PFSK-1 (cell line): ENCODE results near the gene SLC16A6.

Experiments used
- FOXP2 ChIP-seq: optimal IDR thresholded peaks from 2 replicates; pipeline ENCODE3; 2011; ENCODE audit warnings: borderline replicate concordance, control low read depth, inconsistent platforms; ENCODE audit not compliant: insufficient read depth; ENCODE audit errors: extremely low read length, extremely low read depth
- POLR2AphosphoS5 ChIP-seq: IDR thresholded peaks from 2 replicates; pipeline ENCODE4 v1.6.1; 2012; ENCODE audit warnings: low read depth, mild to moderate bottlenecking, control low read depth, low read length, moderate library complexity
- REST ChIP-seq, 2 experiments: IDR thresholded peaks; 2 replicates each; pipeline versions ENCODE4 v1.6.1 to v1.8.0; 2011 to 2012; ENCODE audit warnings: low read depth in 2 of 2, low read length in 2 of 2, control low read depth in 1 of 2, inconsistent platforms in 1 of 2, mild to moderate bottlenecking in 1 of 2, moderate library complexity in 1 of 2; ENCODE audit not compliant: insufficient read depth in 1 of 2
- SIN3A ChIP-seq: IDR thresholded peaks from 2 replicates; pipeline ENCODE4 v1.6.1; 2012; ENCODE audit warnings: mild to moderate bottlenecking, low read length, moderate library complexity, borderline replicate concordance; ENCODE audit not compliant: insufficient read depth
- TAF1 ChIP-seq: IDR thresholded peaks from 2 replicates; pipeline ENCODE4 v1.6.1; 2012; ENCODE audit warnings: low read length, control low read depth, borderline replicate concordance; ENCODE audit not compliant: insufficient read depth

The SLC16A6 gene

GRCh38 chr17:68255731-68256538 is 35.0 kb downstream of the SLC16A6 start:
- TF ChIP-seq POLR2AphosphoS5 (no peak), REST (IDR thresholded peaks at IDR 0.05; ENCODE audit: insufficient read depth in 1 of 2, low read depth in 2 of 2, low read length in 2 of 2) (no peak), FOXP2 (no peak), TAF1 (no peak)

GRCh38 chr17:68255151-68255550 is 35.8 kb downstream of the SLC16A6 start:
- no peak for TF ChIP-seq SIN3A
- no peak for TF ChIP-seq REST (IDR thresholded peaks at IDR 0.05; ENCODE audit: insufficient read depth in 1 of 2, low read depth in 2 of 2, low read length in 2 of 2)
- no peak for TF ChIP-seq TAF1
- TF ChIP-seq FOXP2: no peak
- no peak for TF ChIP-seq POLR2AphosphoS5

GRCh38 chr17:68249354-68249765 is 41.6 kb downstream of the SLC16A6 start:
- TF ChIP-seq POLR2AphosphoS5: no peak
- TF ChIP-seq REST (IDR thresholded peaks at IDR 0.05; ENCODE audit: insufficient read depth in 1 of 2, low read depth in 2 of 2, low read length in 2 of 2): no peak
- no peak for TF ChIP-seq TAF1
- TF ChIP-seq SIN3A: no peak
- no peak for TF ChIP-seq FOXP2

- TF ChIP-seq SIN3A (no peak), REST (IDR thresholded peaks at IDR 0.05; ENCODE audit: insufficient read depth in 1 of 2, low read depth in 2 of 2, low read length in 2 of 2) (no peak), TAF1 (no peak), POLR2AphosphoS5 (no peak), FOXP2 (no peak)
Observed at GRCh38 chr17:68248891-68249290, 42.0 kb downstream of the SLC16A6 start.
